CD14-positive monocyte (primary cell): ENCODE data around the gene SLC2A3. TPM values are rescaled to one million over a fixed set of nuclear protein-coding genes. Genes with fewer than 3 reads are reported as not detected.
"Not testable (repeated sequence)": the region's sequence is repeated elsewhere in the genome, so short reads cannot be mapped to it uniquely, and the experiment has no call there.

ENCODE experiments used
- DNase-seq, 3 donors: peaks; one replicate each; pipeline ENCODE4 v3.0.0-alpha.2; 2011 to 2022
- H2AFZ ChIP-seq: 2 replicates; pipeline ENCODE4 v1.6.0; 2012; ENCODE audit warnings: mild to moderate bottlenecking, low read depth, low read length, inconsistent platforms; ENCODE audit not compliant: insufficient read depth, poor library complexity, severe bottlenecking
- H3K27ac ChIP-seq, 2 donors: 1 replicate in 1 of 2; 2 replicates in 1 of 2; pipeline ENCODE4 v1.5.1; 2012 to 2013; ENCODE audit warnings: low read length in 2 of 2, control low read depth in 1 of 2, inconsistent platforms in 1 of 2, low read depth in 1 of 2, mild to moderate bottlenecking in 1 of 2
- H3K27me3 ChIP-seq, 2 donors: one replicate each; pipeline versions ENCODE4 v1.6.0 to v1.6.1; 2011 to 2013; ENCODE audit warnings: low read length in 2 of 2; ENCODE audit not compliant: control insufficient read depth in 2 of 2, insufficient read depth in 2 of 2
- H3K36me3 ChIP-seq, 2 donors: replicated peaks in 1 of 2; 1 replicate in 1 of 2; 2 replicates in 1 of 2; pipeline versions ENCODE4 v1.5.1 to v1.6.1; 2012 to 2013; ENCODE audit warnings: low read length in 2 of 2, control low read depth in 1 of 2, inconsistent platforms in 1 of 2, mild to moderate bottlenecking in 1 of 2; ENCODE audit not compliant: insufficient read depth in 2 of 2, control insufficient read depth in 1 of 2
- H3K4me1 ChIP-seq, 2 donors: 1 replicate in 1 of 2; 2 replicates in 1 of 2; pipeline versions ENCODE4 v1.5.1 to v1.6.1; 2012 to 2013; ENCODE audit warnings: low read length in 2 of 2, control low read depth in 1 of 2, inconsistent platforms in 1 of 2, mild to moderate bottlenecking in 1 of 2, moderate library complexity in 1 of 2; ENCODE audit not compliant: insufficient read depth in 2 of 2, control insufficient read depth in 1 of 2
- H3K4me2 ChIP-seq: replicated peaks from 2 replicates; pipeline ENCODE3; 2012; ENCODE audit warnings: low read length, moderate library complexity, mild to moderate bottlenecking; ENCODE audit not compliant: poor library complexity, severe bottlenecking; ENCODE audit errors: extremely low read depth
- H3K4me3 ChIP-seq, 3 experiments: fragments of 200-600 bp in 1 of 3; sonication (generic) in 1 of 3; replicated peaks in 1 of 3; 1 replicate in 2 of 3; 2 replicates in 1 of 3; pipeline ENCODE4 v1.5.1; 2011 to 2013; ENCODE audit warnings: low read length in 3 of 3, mild to moderate bottlenecking in 3 of 3, control low read depth in 2 of 3, low read depth in 2 of 3, inconsistent platforms in 1 of 3, moderate library complexity in 1 of 3
- H3K79me2 ChIP-seq: 2 replicates; pipeline ENCODE4 v1.6.0; 2012; ENCODE audit warnings: mild to moderate bottlenecking, control low read depth, inconsistent platforms, low read length, moderate library complexity; ENCODE audit not compliant: insufficient read depth
- H3K9ac ChIP-seq: 2 replicates; pipeline ENCODE4 v1.6.0; 2017; ENCODE audit warnings: low read length, mild to moderate bottlenecking; ENCODE audit not compliant: insufficient read depth, poor library complexity, severe bottlenecking
- H3K9me3 ChIP-seq, 2 donors: replicated peaks in 1 of 2; 1 replicate in 1 of 2; 2 replicates in 1 of 2; pipeline versions ENCODE4 v1.5.1 to v1.6.1; 2012 to 2013; ENCODE audit warnings: low read length in 2 of 2, control low read depth in 1 of 2; ENCODE audit not compliant: control insufficient read depth in 1 of 2, insufficient read depth in 1 of 2
- H4K20me1 ChIP-seq: 2 replicates; pipeline ENCODE4 v1.6.0; 2012; ENCODE audit warnings: mild to moderate bottlenecking, low read length, control low read depth, moderate library complexity; ENCODE audit not compliant: insufficient read depth
- H3K27ac Mint-ChIP-seq, 7 donors: one replicate each; pipeline ENCODE4 v1.8.0; 2020; ENCODE audit warnings: mild to moderate bottlenecking in 7 of 7, mixed read lengths in 7 of 7, moderate library complexity in 6 of 7, inconsistent platforms in 2 of 7
- H3K27me3 Mint-ChIP-seq, 3 donors: one replicate each; pipeline ENCODE4 v1.8.0; 2021 to 2022; ENCODE audit warnings: low read depth in 3 of 3, mild to moderate bottlenecking in 3 of 3, mixed read lengths in 3 of 3, moderate library complexity in 3 of 3, inconsistent platforms in 1 of 3
- H3K36me3 Mint-ChIP-seq, 2 donors: one replicate each; pipeline ENCODE4 v1.8.0; 2020; ENCODE audit warnings: mixed read lengths in 2 of 2, inconsistent platforms in 1 of 2, mild to moderate bottlenecking in 1 of 2
- H3K4me1 Mint-ChIP-seq: one replicate; pipeline ENCODE4 v1.8.0; 2020; ENCODE audit warnings: mild to moderate bottlenecking, mixed read lengths
- H3K4me3 Mint-ChIP-seq, 2 donors: one replicate each; pipeline ENCODE4 v1.8.0; 2020; ENCODE audit warnings: mild to moderate bottlenecking in 2 of 2, mixed read lengths in 2 of 2, moderate library complexity in 1 of 2
- H3K9me3 Mint-ChIP-seq, 7 donors: one replicate each; pipeline ENCODE4 v1.8.0; 2020 to 2022; ENCODE audit warnings: mixed read lengths in 7 of 7, mild to moderate bottlenecking in 6 of 7, moderate library complexity in 6 of 7, inconsistent platforms in 2 of 7
- WGBS: methylation state at CpG from one replicate; pipeline ENCODE4 v1.1.5; 2013; ENCODE audit warnings: missing lambda C conversion rate; ENCODE audit not compliant: insufficient coverage; 5-methylcytosine and 5-hydroxymethylcytosine counted together
- intact Hi-C, 2 donors: fragments of 100-400 bp; cut with micrococcal nuclease; formaldehyde crosslinking; loops; one replicate each; pipeline versions ENCODE4 v1.15.0 to v1.15.1; 2023
- polyA plus RNA-seq, 3 donors: library from polyadenylated mRNA; depleted of rRNA in 1 of 3; unstranded in 2 of 3; stranded (reverse) in 1 of 3; fragments of 300-500 nt in 2 of 3; fragments of >200 nt in 1 of 3; fragmentation: Illumina TruSeq in 2 of 3; gene quantifications; 1 replicate in 2 of 3; 2 replicates in 1 of 3; pipeline ENCODE4 v1.2.3, GENCODE V29; 2012 to 2021
- TF ChIP-seq, protein P1 (sequence below): fragments of 200-600 bp; IDR thresholded peaks from one replicate; pipeline ENCODE4 v1.8.0; 2022; ENCODE audit warnings: antibody characterized with exemption, mild to moderate bottlenecking

The SLC2A3 gene
- polyA plus RNA-seq, 3 donors: 128 to 1,210 (median 179) TPM

DNA sequence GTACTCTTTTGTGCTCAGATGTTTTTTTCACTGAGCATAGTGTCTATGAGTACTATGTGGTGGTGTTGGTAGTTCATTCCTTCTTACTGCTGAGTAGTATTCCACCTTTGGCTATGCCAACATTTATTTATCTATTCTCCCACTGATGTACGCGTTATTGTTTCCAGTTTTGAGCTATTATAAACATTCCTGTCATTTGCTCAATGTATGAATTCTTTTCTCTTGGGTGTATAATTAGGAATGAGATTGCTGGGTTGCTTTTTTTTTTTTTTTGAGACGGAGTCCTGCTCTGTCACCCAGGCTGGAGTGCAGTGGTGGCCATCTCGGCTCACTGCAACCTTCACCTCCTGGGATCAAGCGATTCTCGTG, 37.5 kb upstream of the SLC2A3 start:
- Mint-ChIP-seq H3K36me3 (no peaks in the 10 kb centered on the region), H3K27ac (peak overlapping the region; percentile 88 to 96 (median 93)), H3K4me1 (peaks cover 50% of the 10 kb centered on the region), H3K9me3 (peaks cover 0 to 5% (median 0%) of the 10 kb centered on the region in 7 donors), H3K4me3 (no peak overlapping the region), H3K27me3 (peaks cover 0 to 8% (median 2%) of the 10 kb centered on the region in 3 donors)
- H3K9me3 ChIP-seq: no peaks in the 10 kb centered on the region
- no CpG with 5 or more reads among the region's 6 CpGs for WGBS
- intact Hi-C loops: no loop called here
- H3K4me2 ChIP-seq: no peak overlapping the region
- peak overlapping the region in 1 of 2 donors; percentile 88 for H3K27ac ChIP-seq
- H3K79me2 ChIP-seq: peaks cover 4% of the 10 kb centered on the region
- H3K4me3 ChIP-seq: no peak overlapping the region
- no peak for DNase-seq
- peaks cover 48 to 58% of the 10 kb centered on the region in 2 donors for H3K4me1 ChIP-seq
- no peaks in the 10 kb centered on the region for H3K27me3 ChIP-seq
- no peak overlapping the region for H2AFZ ChIP-seq
- H4K20me1 ChIP-seq: no peaks in the 10 kb centered on the region
- H3K36me3 ChIP-seq: no peaks in the 10 kb centered on the region
- no peak overlapping the region for H3K9ac ChIP-seq
- TF ChIP-seq, protein P1, sequence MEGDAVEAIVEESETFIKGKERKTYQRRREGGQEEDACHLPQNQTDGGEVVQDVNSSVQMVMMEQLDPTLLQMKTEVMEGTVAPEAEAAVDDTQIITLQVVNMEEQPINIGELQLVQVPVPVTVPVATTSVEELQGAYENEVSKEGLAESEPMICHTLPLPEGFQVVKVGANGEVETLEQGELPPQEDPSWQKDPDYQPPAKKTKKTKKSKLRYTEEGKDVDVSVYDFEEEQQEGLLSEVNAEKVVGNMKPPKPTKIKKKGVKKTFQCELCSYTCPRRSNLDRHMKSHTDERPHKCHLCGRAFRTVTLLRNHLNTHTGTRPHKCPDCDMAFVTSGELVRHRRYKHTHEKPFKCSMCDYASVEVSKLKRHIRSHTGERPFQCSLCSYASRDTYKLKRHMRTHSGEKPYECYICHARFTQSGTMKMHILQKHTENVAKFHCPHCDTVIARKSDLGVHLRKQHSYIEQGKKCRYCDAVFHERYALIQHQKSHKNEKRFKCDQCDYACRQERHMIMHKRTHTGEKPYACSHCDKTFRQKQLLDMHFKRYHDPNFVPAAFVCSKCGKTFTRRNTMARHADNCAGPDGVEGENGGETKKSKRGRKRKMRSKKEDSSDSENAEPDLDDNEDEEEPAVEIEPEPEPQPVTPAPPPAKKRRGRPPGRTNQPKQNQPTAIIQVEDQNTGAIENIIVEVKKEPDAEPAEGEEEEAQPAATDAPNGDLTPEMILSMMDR: no peak

DNA sequence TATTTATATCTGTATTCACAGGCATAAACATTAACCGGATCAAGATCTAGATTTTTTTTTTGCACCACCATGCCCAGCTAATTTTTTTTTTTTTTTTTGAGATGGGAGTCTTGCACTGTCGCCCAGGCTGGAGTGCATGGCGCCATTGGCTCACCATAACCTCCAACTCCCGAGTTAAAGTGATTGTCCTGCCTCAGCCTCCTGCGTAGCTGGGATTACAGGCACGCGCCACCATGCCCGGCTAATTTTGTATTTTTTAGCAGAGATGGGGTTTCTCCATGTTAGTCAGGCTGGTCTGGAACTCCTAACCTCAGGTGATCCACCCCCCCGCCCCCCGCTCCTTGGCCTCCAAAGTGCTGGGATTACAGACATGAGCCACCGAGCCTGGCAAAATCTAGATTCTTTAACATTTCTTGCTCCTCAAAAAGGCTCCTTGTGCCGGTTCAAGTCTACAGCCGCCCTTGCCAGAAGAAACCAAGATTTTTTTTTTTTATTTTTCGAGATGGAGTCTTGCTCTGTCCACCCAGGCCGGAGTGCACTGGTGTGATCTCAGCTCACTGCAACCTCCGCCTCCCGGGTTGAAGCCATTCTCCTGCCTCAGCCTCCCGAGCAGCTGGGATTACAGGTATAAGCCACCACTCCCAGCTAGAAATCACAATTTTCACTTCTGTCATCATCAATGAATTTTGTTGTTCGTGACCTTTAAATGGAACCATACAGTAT, 36.9 kb upstream of the SLC2A3 start:
- Histone ChIP-seq H2AFZ (no peak overlapping the region), H3K9ac (peak overlapping the region; percentile 43), H3K27ac (peak overlapping the region; percentile 68 to 88), H3K79me2 (peaks cover 4% of the 10 kb centered on the region), H3K4me2 (peak overlapping the region; percentile 41), H3K4me3 (no peak overlapping the region), H4K20me1 (no peaks in the 10 kb centered on the region), H3K9me3 (no peaks in the 10 kb centered on the region), H3K36me3 (no peaks in the 10 kb centered on the region), H3K4me1 (peaks cover 44 to 52% of the 10 kb centered on the region in 2 donors), H3K27me3 (no peaks in the 10 kb centered on the region)
- no peak for DNase-seq
- Mint-ChIP-seq H3K9me3 (peaks cover 0 to 5% (median 0%) of the 10 kb centered on the region in 7 donors), H3K36me3 (no peaks in the 10 kb centered on the region), H3K27me3 (peaks cover 0 to 8% (median 2%) of the 10 kb centered on the region in 3 donors), H3K27ac (peak overlapping the region; percentile 88 to 96 (median 93)), H3K4me3 (peak overlapping the region in 1 of 2 donors; percentile 64), H3K4me1 (peaks cover 45% of the 10 kb centered on the region)
- TF ChIP-seq, protein P1: no peak
- WGBS: 94% methylated on average over 6 of the region's 19 CpGs
- intact Hi-C loops: no loop called here

DNA sequence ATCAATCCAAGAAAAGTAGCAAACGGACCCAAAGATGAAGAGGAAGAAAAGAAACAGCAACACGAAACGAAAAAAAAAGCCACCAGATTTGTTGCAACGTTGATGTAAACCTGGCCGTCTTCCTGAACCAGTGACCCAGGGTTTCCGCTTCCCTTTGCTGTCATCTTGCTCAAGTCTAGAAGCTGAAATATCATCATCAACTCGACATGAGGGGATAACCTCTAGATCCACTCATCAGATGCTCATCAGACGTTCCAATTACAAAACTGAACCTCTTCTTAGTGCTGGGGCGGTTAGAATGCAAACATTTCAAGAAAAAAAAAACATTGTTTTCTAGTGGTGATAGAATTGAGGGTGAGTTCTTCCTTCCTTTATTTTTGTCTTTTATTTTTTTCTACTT, 36.3 kb upstream of the SLC2A3 start:
- Histone ChIP-seq H3K9ac (peak overlapping the region; percentile 43), H3K4me2 (peak overlapping the region; percentile 41), H3K4me1 (peaks cover 40 to 48% of the 10 kb centered on the region in 2 donors), H3K27ac (peak overlapping the region; percentile 68 to 88)
- Mint-ChIP-seq H3K4me1 (peaks cover 41% of the 10 kb centered on the region), H3K4me3 (peak overlapping the region in 1 of 2 donors; percentile 64), H3K27ac (peak overlapping the region; percentile 88 to 96 (median 93))
- H3K79me2 ChIP-seq, H3K36me3 ChIP-seq, H3K36me3 Mint-ChIP-seq, H3K9me3 ChIP-seq, H3K27me3 ChIP-seq, H2AFZ ChIP-seq, H3K27me3 Mint-ChIP-seq, H3K4me3 ChIP-seq, H4K20me1 ChIP-seq, intact Hi-C loops, H3K9me3 Mint-ChIP-seq: not testable (repeated sequence)
- DNase-seq: peak in 1 of 3 donors; percentile 48
- WGBS: no CpG with 5 or more reads among the region's 9 CpGs
